Kidney epithelial cell (primary cell): ENCODE results near the gene AUNIP. TPM values are rescaled to one million over a fixed set of nuclear protein-coding genes. Genes with fewer than 3 reads are reported as not detected.

Experiments used
- DNase-seq: peaks from one replicate; pipeline ENCODE4 v3.0.0-alpha.2; 2010; ENCODE audit warnings: low read depth
- H3K27me3 ChIP-seq: 2 replicates; pipeline ENCODE4 v1.6.0; 2011; ENCODE audit warnings: low read length; ENCODE audit not compliant: control insufficient read depth, insufficient read depth
- H3K36me3 ChIP-seq: 2 replicates; pipeline ENCODE4 v1.5.1; 2011; ENCODE audit warnings: low read length; ENCODE audit not compliant: control insufficient read depth, insufficient read depth
- H3K4me3 ChIP-seq: 2 replicates; pipeline ENCODE4 v1.5.1; 2011; ENCODE audit warnings: low read depth, mild to moderate bottlenecking, control low read depth, low read length
- CTCF ChIP-seq: IDR thresholded peaks from 2 replicates; pipeline ENCODE4 v1.5.1; 2011; ENCODE audit warnings: mild to moderate bottlenecking, moderate library complexity, low read length, control low read depth, inconsistent platforms; ENCODE audit not compliant: insufficient read depth, poor library complexity, severe bottlenecking
- total RNA-seq: library from RNA; depleted of rRNA; stranded (reverse); fragments of >200 nt; gene quantifications from 2 replicates; pipeline ENCODE4 v1.2.3, GENCODE V29; 2015

Gene AUNIP
- total RNA-seq, 1 donor from 2014 or later: 1.7 TPM

- Histone ChIP-seq H3K4me3 (no peak overlapping the region), H3K36me3 (no peaks in the 10 kb centered on the region), H3K27me3 (no peaks in the 10 kb centered on the region)
- no peak for DNase-seq
- no peak for TF ChIP-seq CTCF
Observed at GRCh38 chr1:25831569-25832196, 27.6 kb downstream of the AUNIP start.

GRCh38 chr1:25829046-25829445 is 30.2 kb downstream of the AUNIP start:
- no peak for DNase-seq
- TF ChIP-seq CTCF: no peak
- H3K36me3 ChIP-seq: no peaks in the 10 kb centered on the region
- no peaks in the 10 kb centered on the region for H3K27me3 ChIP-seq
- no peak overlapping the region for H3K4me3 ChIP-seq

GRCh38 chr1:25828491-25828890 is 30.8 kb downstream of the AUNIP start:
- no peaks in the 10 kb centered on the region for H3K36me3 ChIP-seq
- DNase-seq: no peak
- TF ChIP-seq CTCF: no peak
- H3K4me3 ChIP-seq: no peak overlapping the region
- no peaks in the 10 kb centered on the region for H3K27me3 ChIP-seq

- TF ChIP-seq CTCF: no peak
- Histone ChIP-seq H3K4me3 (no peak overlapping the region), H3K27me3 (no peaks in the 10 kb centered on the region), H3K36me3 (no peaks in the 10 kb centered on the region)
- DNase-seq: no peak
Observed at GRCh38 chr1:25826571-25826970, 32.7 kb downstream of the AUNIP start.

- TF ChIP-seq CTCF: no peak
- H3K4me3 ChIP-seq: no peak overlapping the region
- H3K36me3 ChIP-seq: no peaks in the 10 kb centered on the region
- DNase-seq: no peak
- H3K27me3 ChIP-seq: no peaks in the 10 kb centered on the region
Observed at GRCh38 chr1:25825605-25826004, 33.7 kb downstream of the AUNIP start.

- TF ChIP-seq CTCF: no peak
- no peak for DNase-seq
Observed at GRCh38 chr1:25821630-25822091, 37.6 kb downstream of the AUNIP start.

More at GRCh38 chr1:25821630-25822091, 37.6 kb downstream of the AUNIP start:
- H3K4me3 ChIP-seq: no peak overlapping the region
- no peaks in the 10 kb centered on the region for H3K27me3 ChIP-seq
- no peaks in the 10 kb centered on the region for H3K36me3 ChIP-seq
